ENCODE measurements around the gene RESP18. TPM values are rescaled to one million over a fixed set of nuclear protein-coding genes. Genes with fewer than 3 reads are reported as not detected.

RESP18 gene
- polyA plus RNA-seq, 1 of the 3 experiments (the other 2 are of a cell fraction): not detected

GRCh38 chr2:219296142-219296541 lies 36.4 kb downstream of the RESP18 start (continued):
- TF ChIP-seq SIN3A (IDR thresholded peaks at IDR 0.05; ENCODE audit: borderline replicate concordance, low read depth, low read length) (no peak), GABPA (IDR thresholded peaks at IDR 0.05; ENCODE audit: low read depth) (no peak), RXRA (IDR thresholded peaks at IDR 0.05; ENCODE audit: borderline replicate concordance, low read depth) (no peak), FOXJ3 (CRISPR knock-in tag; IDR thresholded peaks at IDR 0.05) (no peak)

GRCh38 chr2:219294356-219295351 lies 37.9 kb downstream of the RESP18 start:
- Histone ChIP-seq H3K4me2 (peak overlapping the region; percentile 49; the same call in 1 of the 2 replicates), H3K27ac (ENCODE audit: low read depth in 2 of 2, low read length in 1 of 2) (peak overlapping the region in 1 of 2 experiments; percentile 18; a peak in 1 of 4 replicates), H3K79me2 (ENCODE audit: insufficient read depth) (no peaks in the 10 kb centered on the region), H3F3A (replicated peaks; ENCODE audit: insufficient read depth) (peaks cover 6% of the 10 kb centered on the region), H3K4me1 (ENCODE audit: control insufficient read depth in 1 of 2, insufficient read depth in 2 of 2, low read depth in 1 of 2, low read length in 1 of 2) (peaks cover under 1 to 8% of the 10 kb centered on the region in 2 experiments; a peak in 1 of 4 replicates), H3K9me2 (no peaks in the 10 kb centered on the region), H2AFZ (ENCODE audit: low read depth) (peak overlapping the region; percentile 56; the same call in 1 of the 2 replicates), H3K4me3 (ENCODE audit: low read depth in 2 of 2, low read length in 1 of 2) (peak overlapping the region; percentile 37 to 51; a peak in 3 of 4 replicates), H3K9ac (no peak overlapping the region; the same call in 1 of the 2 replicates), H3K9me3 (no peaks in the 10 kb centered on the region), H4K20me1 (ENCODE audit: insufficient read depth) (no peaks in the 10 kb centered on the region), H3K27me3 (ENCODE audit: insufficient read depth) (no peaks in the 10 kb centered on the region), H3K36me3 (replicated peaks in 1 of 2; ENCODE audit: control insufficient read depth in 1 of 2, insufficient read depth in 2 of 2, low read length in 1 of 2) (no peaks in the 10 kb centered on the region)
- WGBS (ENCODE audit: low lambda C conversion rate): 53% methylated on average over 33 of the region's 67 CpGs
- peak; percentile 100 for DNase-seq
- POLR2A ChIA-PET: interaction anchor here (1.0 to 1.7 kb wide), 9 partner anchors 8 to 123 kb away, joined by 3 to 7 read pairs (median 4); partner anchors contain the start of genes ABCB6, CNPPD1, DNAJB2 and GLB1L
- CTCF ChIA-PET: interaction anchor here (0.6 to 9.0 kb wide), 88 partner anchors 10 to 722 kb away, joined by 3 to 312 read pairs (median 4); partner anchors contain the start of genes ABCB6, ANKZF1, ATG9A and CFAP65
- no peak for TF ChIP-seq POLR2AphosphoS5 (IDR thresholded peaks at IDR 0.05; ENCODE audit: low read depth, low read length)
- no peak for TF ChIP-seq TCF12 (IDR thresholded peaks at IDR 0.05)
- no peak for TF ChIP-seq MEF2A (IDR thresholded peaks at IDR 0.05; ENCODE audit: borderline replicate concordance, low read depth)
- TF ChIP-seq SIN3A (IDR thresholded peaks at IDR 0.05; ENCODE audit: borderline replicate concordance, low read depth, low read length): peak; percentile 62; the same call in 1 of the 2 replicates
- peak; percentile 80 for TF ChIP-seq MAX (IDR thresholded peaks at IDR 0.05; ENCODE audit: low read depth)
- peak; percentile 78 for TF ChIP-seq ELF1 (IDR thresholded peaks at IDR 0.05)
- TF ChIP-seq CTCF (IDR thresholded peaks at IDR 0.05): peak; percentile 84
- TF ChIP-seq FOSL2 (IDR thresholded peaks at IDR 0.05; ENCODE audit: borderline replicate concordance, low read depth): no peak
- TF ChIP-seq ZBTB33 (IDR thresholded peaks at IDR 0.05; ENCODE audit: borderline replicate concordance, low read depth): no peak
- peak; percentile 72 for TF ChIP-seq RAD21 (IDR thresholded peaks at IDR 0.05; ENCODE audit: low read length)
- peak; percentile 56; the same call in 1 of the 2 replicates for TF ChIP-seq REST (IDR thresholded peaks at IDR 0.05; ENCODE audit: low read depth, low read length)
- no peak for TF ChIP-seq JUND (IDR thresholded peaks at IDR 0.05)
- TF ChIP-seq IRF3 (IDR thresholded peaks at IDR 0.05; ENCODE audit: low read depth, low read length): no peak
- TF ChIP-seq EP300 (IDR thresholded peaks at IDR 0.05; ENCODE audit: borderline replicate concordance in 1 of 2, low read depth in 1 of 2, low read length in 1 of 2): no peak
- peak; percentile 93 for TF ChIP-seq SMC3 (IDR thresholded peaks at IDR 0.05; ENCODE audit: low read depth, low read length)
- peak; percentile 69 for TF ChIP-seq RCOR1 (IDR thresholded peaks at IDR 0.05; ENCODE audit: low read length)
- TF ChIP-seq MXI1 (IDR thresholded peaks at IDR 0.05; ENCODE audit: low read depth, low read length): peak; percentile 77

Data from SK-N-SH (cell line).